ENCODE measurements around the gene SNAI3. TPM values are rescaled to one million over a fixed set of nuclear protein-coding genes. Genes with fewer than 3 reads are reported as not detected.

The SNAI3 gene
- total RNA-seq, 3 donors from 2014 or later, result 0.28 to 0.82 (median 0.55) TPM

- ATAC-seq, result peak; percentile 25
- TF ChIP-seq, protein P1, sequence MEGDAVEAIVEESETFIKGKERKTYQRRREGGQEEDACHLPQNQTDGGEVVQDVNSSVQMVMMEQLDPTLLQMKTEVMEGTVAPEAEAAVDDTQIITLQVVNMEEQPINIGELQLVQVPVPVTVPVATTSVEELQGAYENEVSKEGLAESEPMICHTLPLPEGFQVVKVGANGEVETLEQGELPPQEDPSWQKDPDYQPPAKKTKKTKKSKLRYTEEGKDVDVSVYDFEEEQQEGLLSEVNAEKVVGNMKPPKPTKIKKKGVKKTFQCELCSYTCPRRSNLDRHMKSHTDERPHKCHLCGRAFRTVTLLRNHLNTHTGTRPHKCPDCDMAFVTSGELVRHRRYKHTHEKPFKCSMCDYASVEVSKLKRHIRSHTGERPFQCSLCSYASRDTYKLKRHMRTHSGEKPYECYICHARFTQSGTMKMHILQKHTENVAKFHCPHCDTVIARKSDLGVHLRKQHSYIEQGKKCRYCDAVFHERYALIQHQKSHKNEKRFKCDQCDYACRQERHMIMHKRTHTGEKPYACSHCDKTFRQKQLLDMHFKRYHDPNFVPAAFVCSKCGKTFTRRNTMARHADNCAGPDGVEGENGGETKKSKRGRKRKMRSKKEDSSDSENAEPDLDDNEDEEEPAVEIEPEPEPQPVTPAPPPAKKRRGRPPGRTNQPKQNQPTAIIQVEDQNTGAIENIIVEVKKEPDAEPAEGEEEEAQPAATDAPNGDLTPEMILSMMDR (IDR thresholded peaks at IDR 0.05), result no peak
- no peaks in the 10 kb centered on the region for H3K36me3 ChIP-seq (ENCODE audit: low read depth)
- intact Hi-C loops (cut with DNase I, micrococcal nuclease), result no loop called here
- H3K9me3 ChIP-seq, result no peaks in the 10 kb centered on the region
- peaks cover 22% of the 10 kb centered on the region for H3K4me1 ChIP-seq (ENCODE audit: low read depth)
- H3K4me3 ChIP-seq, result no peak overlapping the region
- DNase-seq, result peak in 2 of 3 donors; percentile 61 to 73
These were observed 1.9 kb upstream of the SNAI3 start for GRCh38 chr16:88688013-88688778.

DNA sequence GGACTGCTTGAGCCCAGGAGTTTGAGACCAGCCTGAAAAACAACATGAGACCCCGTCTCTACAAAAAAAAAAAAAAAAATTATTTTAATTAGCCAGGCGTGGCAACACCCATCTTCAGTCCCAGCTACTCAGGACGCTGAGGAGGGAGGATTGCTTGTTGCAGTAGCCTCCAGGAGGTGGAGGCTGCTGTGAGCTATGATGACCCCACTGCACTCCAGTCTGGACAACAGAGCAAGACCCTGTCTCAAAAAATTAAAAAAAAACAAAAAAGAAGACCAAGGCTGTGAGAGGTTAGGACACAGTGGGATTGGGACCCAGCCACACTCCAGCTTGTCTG is 1.3 kb upstream of the SNAI3 start:
- no peak for ATAC-seq
- Histone ChIP-seq H3K36me3 (ENCODE audit: low read depth) (no peaks in the 10 kb centered on the region), H3K9me3 (no peaks in the 10 kb centered on the region), H3K4me3 (no peak overlapping the region), H3K4me1 (ENCODE audit: low read depth) (peaks cover 21% of the 10 kb centered on the region)
- intact Hi-C loops (cut with DNase I, micrococcal nuclease), result no loop called here
- no peak for DNase-seq
- TF ChIP-seq, protein P1 (IDR thresholded peaks at IDR 0.05), result no peak

GRCh38 chr16:88687254-88687576 is 908 bp upstream of the SNAI3 start:
- Histone ChIP-seq H3K9me3 (no peaks in the 10 kb centered on the region), H3K4me1 (ENCODE audit: low read depth) (peaks cover 17% of the 10 kb centered on the region), H3K4me3 (no peak overlapping the region), H3K36me3 (ENCODE audit: low read depth) (no peaks in the 10 kb centered on the region)
- DNase-seq (peak in 1 of 3 donors; percentile 36), ATAC-seq (no peak)
- intact Hi-C loops (cut with DNase I, micrococcal nuclease), result no loop called here
- TF ChIP-seq, protein P1 (IDR thresholded peaks at IDR 0.05), result no peak

- Histone ChIP-seq H3K36me3 (ENCODE audit: low read depth) (no peaks in the 10 kb centered on the region), H3K4me1 (ENCODE audit: low read depth) (peaks cover 12% of the 10 kb centered on the region), H3K9me3 (no peaks in the 10 kb centered on the region), H3K4me3 (peak overlapping the region; percentile 9)
- TF ChIP-seq, protein P1 (IDR thresholded peaks at IDR 0.05), result no peak
- peak; percentile 55 for ATAC-seq
- peak in 2 of 3 donors; percentile 46 to 82 for DNase-seq
- intact Hi-C loops (cut with DNase I, micrococcal nuclease), result no loop called here
These were observed 257 bp downstream of the SNAI3 start for GRCh38 chr16:88686062-88686438.

DNA sequence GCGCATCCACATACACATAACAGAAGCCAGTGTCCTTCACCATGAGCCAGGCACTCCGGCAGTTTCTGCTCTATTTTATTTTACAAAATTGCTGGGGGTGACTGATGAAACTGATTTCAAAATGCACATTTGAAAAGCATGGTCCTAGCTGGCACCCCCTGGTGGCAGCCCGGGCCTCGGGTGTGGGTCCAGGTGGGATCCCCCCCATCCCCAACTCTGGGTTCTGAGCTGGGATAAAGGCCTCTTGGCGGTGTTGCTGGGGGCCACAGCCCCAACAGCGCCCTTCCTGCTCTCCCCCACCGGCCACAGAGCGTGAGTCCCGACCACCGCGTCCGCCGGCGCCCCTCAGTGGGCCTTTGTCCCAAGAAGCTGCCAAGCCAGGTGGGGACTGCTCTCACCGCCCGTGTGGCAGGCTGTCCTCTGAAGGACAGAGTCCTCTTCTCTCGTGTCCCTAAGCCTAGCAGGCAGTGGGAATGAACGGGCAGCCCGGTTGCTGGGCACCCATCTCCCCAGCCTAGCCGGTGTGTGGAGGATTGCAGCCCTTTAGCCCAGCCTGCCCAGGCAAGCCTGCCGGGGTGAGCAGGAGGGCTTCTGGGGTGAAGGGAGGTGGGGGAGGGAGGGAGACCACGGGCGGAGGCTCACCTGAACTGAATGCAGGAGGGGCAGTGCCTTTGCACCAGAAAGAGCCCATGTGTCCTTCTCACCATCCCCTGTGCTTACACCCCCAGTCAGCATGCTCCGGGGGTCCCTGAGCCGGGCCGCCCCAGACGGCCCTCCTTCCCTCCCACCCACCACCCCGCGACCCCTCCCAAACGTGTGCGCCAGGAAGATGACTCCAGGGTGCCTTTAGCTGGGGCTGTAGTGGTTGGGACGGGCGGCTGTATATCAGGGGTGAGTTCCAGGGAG is 898 bp downstream of the SNAI3 start:
- Histone ChIP-seq H3K36me3 (ENCODE audit: low read depth) (no peaks in the 10 kb centered on the region), H3K4me1 (ENCODE audit: low read depth) (peaks cover 12% of the 10 kb centered on the region), H3K4me3 (no peak overlapping the region), H3K9me3 (no peaks in the 10 kb centered on the region)
- TF ChIP-seq, protein P1 (IDR thresholded peaks at IDR 0.05), result peak; percentile 22
- ATAC-seq (peak; percentile 0), DNase-seq (peak in 1 of 3 donors; percentile 50)
- intact Hi-C loops (cut with DNase I, micrococcal nuclease), result no loop called here

All from mucosa of descending colon (tissue), 3 donors.